ENCODE data around the gene C19orf67. TPM values are rescaled to one million over a fixed set of nuclear protein-coding genes. Genes with fewer than 3 reads are reported as not detected.

The C19orf67 gene
- total and polyA plus RNA-seq, 2 of the 13 experiments (the other 11 are each of a cell fraction or from before 2014, with no cell fraction given): 0.11 to 0.32 TPM

DNA sequence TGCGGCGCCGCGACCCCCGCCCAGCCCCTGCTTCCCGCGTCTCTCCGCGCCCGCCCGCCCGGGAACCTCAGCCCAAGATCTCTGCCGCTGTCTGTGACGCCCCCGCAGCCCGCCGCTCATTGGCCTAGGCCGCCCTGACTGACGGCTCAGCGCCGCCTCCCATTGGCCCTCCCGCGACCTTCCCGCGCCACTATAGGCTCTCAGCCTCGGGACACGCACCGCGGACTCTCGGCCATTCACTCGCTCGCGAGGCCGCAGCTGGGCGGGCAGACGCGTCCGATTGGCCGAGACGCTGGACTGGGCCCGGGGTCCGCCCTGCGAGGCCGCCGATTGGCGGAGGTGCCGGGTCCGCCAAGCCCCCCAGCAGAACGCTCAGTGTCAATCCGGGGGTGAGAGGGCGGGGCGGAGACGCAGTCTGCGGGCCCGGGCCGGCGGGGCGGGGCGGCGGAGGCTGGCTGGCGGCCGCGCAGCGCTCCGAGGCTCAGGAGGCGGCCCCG, 32.1 kb upstream of the C19orf67 start, which contains the start of gene PRKACA (continued):
- 0 out of 4 replicates have a peak, but pooled peaks of 1 of the 2 experiments have one; percentile 15 for TF ChIP-seq POLR2A (IDR thresholded peaks at IDR 0.05; ENCODE audit: insufficient read depth in 1 of 2, low read depth in 2 of 2, low read length in 2 of 2)
- TF ChIP-seq THAP11 (CRISPR knock-in tag; IDR thresholded peaks at IDR 0.05): peak; percentile 58
- TF ChIP-seq, protein P1, sequence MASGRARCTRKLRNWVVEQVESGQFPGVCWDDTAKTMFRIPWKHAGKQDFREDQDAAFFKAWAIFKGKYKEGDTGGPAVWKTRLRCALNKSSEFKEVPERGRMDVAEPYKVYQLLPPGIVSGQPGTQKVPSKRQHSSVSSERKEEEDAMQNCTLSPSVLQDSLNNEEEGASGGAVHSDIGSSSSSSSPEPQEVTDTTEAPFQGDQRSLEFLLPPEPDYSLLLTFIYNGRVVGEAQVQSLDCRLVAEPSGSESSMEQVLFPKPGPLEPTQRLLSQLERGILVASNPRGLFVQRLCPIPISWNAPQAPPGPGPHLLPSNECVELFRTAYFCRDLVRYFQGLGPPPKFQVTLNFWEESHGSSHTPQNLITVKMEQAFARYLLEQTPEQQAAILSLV (CRISPR knock-in tag; IDR thresholded peaks at IDR 0.05; ENCODE audit: borderline replicate concordance): no peak
- no peak for TF ChIP-seq KMT2B (CRISPR knock-in tag; IDR thresholded peaks at IDR 0.05)
- TF ChIP-seq MIER3 (CRISPR knock-in tag; IDR thresholded peaks at IDR 0.05; ENCODE audit: borderline replicate concordance): peak; percentile 45; the same call in 1 of the 2 replicates
- TF ChIP-seq, protein P2, sequence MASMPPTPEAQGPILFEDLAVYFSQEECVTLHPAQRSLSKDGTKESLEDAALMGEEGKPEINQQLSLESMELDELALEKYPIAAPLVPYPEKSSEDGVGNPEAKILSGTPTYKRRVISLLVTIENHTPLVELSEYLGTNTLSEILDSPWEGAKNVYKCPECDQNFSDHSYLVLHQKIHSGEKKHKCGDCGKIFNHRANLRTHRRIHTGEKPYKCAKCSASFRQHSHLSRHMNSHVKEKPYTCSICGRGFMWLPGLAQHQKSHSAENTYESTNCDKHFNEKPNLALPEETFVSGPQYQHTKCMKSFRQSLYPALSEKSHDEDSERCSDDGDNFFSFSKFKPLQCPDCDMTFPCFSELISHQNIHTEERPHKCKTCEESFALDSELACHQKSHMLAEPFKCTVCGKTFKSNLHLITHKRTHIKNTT (CRISPR knock-in tag; IDR thresholded peaks at IDR 0.05): no peak
- no peak for TF ChIP-seq PRMT3 (CRISPR knock-in tag; IDR thresholded peaks at IDR 0.05; ENCODE audit: borderline replicate concordance, low read depth)
- TF ChIP-seq, protein P3, sequence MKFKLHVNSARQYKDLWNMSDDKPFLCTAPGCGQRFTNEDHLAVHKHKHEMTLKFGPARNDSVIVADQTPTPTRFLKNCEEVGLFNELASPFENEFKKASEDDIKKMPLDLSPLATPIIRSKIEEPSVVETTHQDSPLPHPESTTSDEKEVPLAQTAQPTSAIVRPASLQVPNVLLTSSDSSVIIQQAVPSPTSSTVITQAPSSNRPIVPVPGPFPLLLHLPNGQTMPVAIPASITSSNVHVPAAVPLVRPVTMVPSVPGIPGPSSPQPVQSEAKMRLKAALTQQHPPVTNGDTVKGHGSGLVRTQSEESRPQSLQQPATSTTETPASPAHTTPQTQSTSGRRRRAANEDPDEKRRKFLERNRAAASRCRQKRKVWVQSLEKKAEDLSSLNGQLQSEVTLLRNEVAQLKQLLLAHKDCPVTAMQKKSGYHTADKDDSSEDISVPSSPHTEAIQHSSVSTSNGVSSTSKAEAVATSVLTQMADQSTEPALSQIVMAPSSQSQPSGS (CRISPR knock-in tag; IDR thresholded peaks at IDR 0.05): no peak; the same call in 1 of the 2 replicates
- TF ChIP-seq, protein P4, sequence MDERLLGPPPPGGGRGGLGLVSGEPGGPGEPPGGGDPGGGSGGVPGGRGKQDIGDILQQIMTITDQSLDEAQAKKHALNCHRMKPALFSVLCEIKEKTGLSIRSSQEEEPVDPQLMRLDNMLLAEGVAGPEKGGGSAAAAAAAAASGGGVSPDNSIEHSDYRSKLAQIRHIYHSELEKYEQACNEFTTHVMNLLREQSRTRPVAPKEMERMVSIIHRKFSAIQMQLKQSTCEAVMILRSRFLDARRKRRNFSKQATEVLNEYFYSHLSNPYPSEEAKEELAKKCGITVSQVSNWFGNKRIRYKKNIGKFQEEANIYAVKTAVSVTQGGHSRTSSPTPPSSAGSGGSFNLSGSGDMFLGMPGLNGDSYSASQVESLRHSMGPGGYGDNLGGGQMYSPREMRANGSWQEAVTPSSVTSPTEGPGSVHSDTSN (CRISPR knock-in tag; IDR thresholded peaks at IDR 0.05): peak; percentile 95
- peak; percentile 80; the same call in 1 of the 2 replicates for TF ChIP-seq SP4 (CRISPR knock-in tag; IDR thresholded peaks at IDR 0.05)
- TF ChIP-seq, protein P5, sequence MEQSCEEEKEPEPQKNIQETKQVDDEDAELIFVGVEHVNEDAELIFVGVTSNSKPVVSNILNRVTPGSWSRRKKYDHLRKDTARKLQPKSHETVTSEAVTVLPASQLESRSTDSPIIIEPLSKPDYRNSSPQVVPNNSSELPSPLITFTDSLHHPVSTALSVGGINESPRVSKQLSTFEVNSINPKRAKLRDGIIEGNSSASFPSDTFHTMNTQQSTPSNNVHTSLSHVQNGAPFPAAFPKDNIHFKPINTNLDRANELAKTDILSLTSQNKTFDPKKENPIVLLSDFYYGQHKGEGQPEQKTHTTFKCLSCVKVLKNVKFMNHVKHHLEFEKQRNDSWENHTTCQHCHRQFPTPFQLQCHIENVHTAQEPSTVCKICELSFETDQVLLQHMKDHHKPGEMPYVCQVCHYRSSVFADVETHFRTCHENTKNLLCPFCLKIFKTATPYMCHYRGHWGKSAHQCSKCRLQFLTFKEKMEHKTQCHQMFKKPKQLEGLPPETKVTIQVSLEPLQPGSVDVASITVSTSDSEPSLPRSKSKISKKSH (CRISPR knock-in tag; IDR thresholded peaks at IDR 0.05; ENCODE audit: borderline replicate concordance): no peak; the same call in 1 of the 2 replicates
- no peak for TF ChIP-seq NR2F2 (IDR thresholded peaks at IDR 0.05; ENCODE audit: borderline replicate concordance, low read depth)
- peak; percentile 52 for TF ChIP-seq SKI (IDR thresholded peaks at IDR 0.05; ENCODE audit: partially characterized antibody)
